ENCODE data around the gene VPS35.
"Not testable (repeated sequence)": the region's sequence is repeated elsewhere in the genome, so short reads cannot be mapped to it uniquely, and the experiment has no call there.

The VPS35 gene

GRCh38 chr16:46650254-46650623, 38.7 kb downstream of the VPS35 start:
- no peak for DNase-seq

GRCh38 chr16:46649588-46650253, 39.3 kb downstream of the VPS35 start:
- DNase-seq: no peak

GRCh38 chr16:46648656-46649055, 40.3 kb downstream of the VPS35 start:
- DNase-seq: no peak

- DNase-seq: no peak
Observed at GRCh38 chr16:46638947-46639925, 49.7 kb downstream of the VPS35 start.

GRCh38 chr16:46632778-46633733, 55.9 kb downstream of the VPS35 start:
- DNase-seq: no peak

GRCh38 chr16:46629331-46630219, 59.4 kb downstream of the VPS35 start:
- no peak for DNase-seq

GRCh38 chr16:46627746-46628145, 61.2 kb downstream of the VPS35 start:
- no peak for DNase-seq

- DNase-seq: not testable (repeated sequence)
Observed at GRCh38 chr16:46626681-46627080, 62.3 kb downstream of the VPS35 start.

GRCh38 chr16:46624862-46625261, 64.1 kb downstream of the VPS35 start:
- not testable (repeated sequence) for DNase-seq

- DNase-seq: not testable (repeated sequence)
Observed at GRCh38 chr16:46623707-46624106, 65.3 kb downstream of the VPS35 start.

GRCh38 chr16:46623246-46623645, 65.7 kb downstream of the VPS35 start:
- peak; percentile 45 for DNase-seq

- no peak for DNase-seq
Observed at GRCh38 chr16:46621934-46622676, 66.9 kb downstream of the VPS35 start.

GRCh38 chr16:46621006-46621933, 67.7 kb downstream of the VPS35 start, which contains the start of gene SHCBP1:
TSS of gene SHCBP1 (minus strand) at chr16:46621379. CDS start at chr16:46621359, 20 bp downstream.
- peak; percentile 71 for DNase-seq

GRCh38 chr16:46620266-46621005, 68.5 kb downstream of the VPS35 start:
- no peak for DNase-seq

- DNase-seq: no peak
Observed at GRCh38 chr16:46618516-46618915, 70.5 kb downstream of the VPS35 start.

GRCh38 chr16:46614006-46614405, 75.0 kb downstream of the VPS35 start:
- no peak for DNase-seq

- DNase-seq: no peak
Observed at GRCh38 chr16:46613352-46613751, 75.6 kb downstream of the VPS35 start.

- no peak for DNase-seq
Observed at GRCh38 chr16:46612121-46612520, 76.9 kb downstream of the VPS35 start.

- no peak for DNase-seq
Observed at GRCh38 chr16:46607529-46607928, 81.4 kb downstream of the VPS35 start.
